ENCODE data around the gene ZNF385D.
"Not testable (repeated sequence)": the region's sequence is repeated elsewhere in the genome, so short reads cannot be mapped to it uniquely, and the experiment has no call there.

ZNF385D gene

GRCh38 chr3:21434310-21434709 is 316.7 kb downstream of the ZNF385D start:
- DNase-seq: no peak

GRCh38 chr3:21433751-21434150 is 317.3 kb downstream of the ZNF385D start:
- DNase-seq: no peak

GRCh38 chr3:21426920-21427319 is 324.1 kb downstream of the ZNF385D start:
- DNase-seq: no peak

GRCh38 chr3:21425715-21426114 is 325.3 kb downstream of the ZNF385D start:
- DNase-seq: no peak

GRCh38 chr3:21421096-21421495 is 329.9 kb downstream of the ZNF385D start:
- no peak for DNase-seq

GRCh38 chr3:21417991-21418390 is 333.0 kb downstream of the ZNF385D start:
- peak; percentile 55 for DNase-seq

- DNase-seq: no peak
Observed at GRCh38 chr3:21414506-21414905, 336.5 kb downstream of the ZNF385D start.

GRCh38 chr3:21411058-21411457 is 340.0 kb downstream of the ZNF385D start:
- no peak for DNase-seq

GRCh38 chr3:21409401-21409800 is 341.6 kb downstream of the ZNF385D start:
- no peak for DNase-seq

GRCh38 chr3:21407743-21408142 is 343.3 kb downstream of the ZNF385D start:
- no peak for DNase-seq

- no peak for DNase-seq
Observed at GRCh38 chr3:21405671-21406667, 345.0 kb downstream of the ZNF385D start.

GRCh38 chr3:21398461-21398860 is 352.5 kb downstream of the ZNF385D start:
- DNase-seq: no peak

GRCh38 chr3:21393683-21394311 is 357.2 kb downstream of the ZNF385D start:
- no peak for DNase-seq

GRCh38 chr3:21392526-21392925 is 358.5 kb downstream of the ZNF385D start:
- peak; percentile 57 for DNase-seq

GRCh38 chr3:21390856-21391255 is 360.2 kb downstream of the ZNF385D start:
- DNase-seq: no peak

- peak; percentile 88 for DNase-seq
Observed at GRCh38 chr3:21390136-21390535, 360.9 kb downstream of the ZNF385D start.

- not testable (repeated sequence) for DNase-seq
Observed at GRCh38 chr3:21387142-21387826, 363.7 kb downstream of the ZNF385D start.

- DNase-seq: not testable (repeated sequence)
Observed at GRCh38 chr3:21378036-21378435, 373.0 kb downstream of the ZNF385D start.

GRCh38 chr3:21377071-21377769 is 373.8 kb downstream of the ZNF385D start:
- DNase-seq: no peak

GRCh38 chr3:21372316-21372715 is 378.7 kb downstream of the ZNF385D start:
- no peak for DNase-seq
